Stimulated activated naive CD8-positive, alpha-beta T cell treated with anti-CD3 and anti-CD28 coated beads, Interleukin-15, amount 100 ng/mL, for 72 hours (primary cell): Measurements from ENCODE around the gene PSD4.

Experiments used
- ATAC-seq: fragments of 150-1000 bp; cut with Tn5 transposase; 2 replicates; pipeline ENCODE4 v1.10.0; 2021; ENCODE audit warnings: mild to moderate bottlenecking, moderate library complexity
- DNase-seq, 2 donors: peaks; one replicate each; pipeline ENCODE4 v3.0.0; 2021 to 2022
- H3K27ac Mint-ChIP-seq, 2 donors: one replicate each; pipeline ENCODE4 v1.8.0; 2022; ENCODE audit warnings: mild to moderate bottlenecking in 2 of 2, mixed read lengths in 2 of 2, moderate library complexity in 2 of 2
- H3K27me3 Mint-ChIP-seq: one replicate; pipeline ENCODE4 v1.8.0; 2022; ENCODE audit warnings: mixed read lengths
- H3K4me1 Mint-ChIP-seq: one replicate; pipeline ENCODE4 v1.8.0; 2022; ENCODE audit warnings: mild to moderate bottlenecking, mixed read lengths
- H3K4me3 Mint-ChIP-seq, 2 donors: one replicate each; pipeline ENCODE4 v1.8.0; 2022; ENCODE audit warnings: mild to moderate bottlenecking in 2 of 2, mixed read lengths in 2 of 2, moderate library complexity in 1 of 2
- H3K9me3 Mint-ChIP-seq, 2 donors: one replicate each; pipeline ENCODE4 v1.8.0; 2022; ENCODE audit warnings: mixed read lengths in 2 of 2

The PSD4 gene

GRCh38 chr2:113236367-113237159, 62.8 kb downstream of the PSD4 start:
- no peaks in the 10 kb centered on the region for H3K9me3 Mint-ChIP-seq
- ATAC-seq (peak; percentile 1), DNase-seq (no peak)
- peak overlapping the region in 1 of 2 donors; percentile 29 for H3K27ac Mint-ChIP-seq
- H3K4me3 Mint-ChIP-seq, result peak overlapping the region in 1 of 2 donors; percentile 67
- H3K4me1 Mint-ChIP-seq, result peaks cover 29% of the 10 kb centered on the region
- H3K27me3 Mint-ChIP-seq, result no peaks in the 10 kb centered on the region

DNA sequence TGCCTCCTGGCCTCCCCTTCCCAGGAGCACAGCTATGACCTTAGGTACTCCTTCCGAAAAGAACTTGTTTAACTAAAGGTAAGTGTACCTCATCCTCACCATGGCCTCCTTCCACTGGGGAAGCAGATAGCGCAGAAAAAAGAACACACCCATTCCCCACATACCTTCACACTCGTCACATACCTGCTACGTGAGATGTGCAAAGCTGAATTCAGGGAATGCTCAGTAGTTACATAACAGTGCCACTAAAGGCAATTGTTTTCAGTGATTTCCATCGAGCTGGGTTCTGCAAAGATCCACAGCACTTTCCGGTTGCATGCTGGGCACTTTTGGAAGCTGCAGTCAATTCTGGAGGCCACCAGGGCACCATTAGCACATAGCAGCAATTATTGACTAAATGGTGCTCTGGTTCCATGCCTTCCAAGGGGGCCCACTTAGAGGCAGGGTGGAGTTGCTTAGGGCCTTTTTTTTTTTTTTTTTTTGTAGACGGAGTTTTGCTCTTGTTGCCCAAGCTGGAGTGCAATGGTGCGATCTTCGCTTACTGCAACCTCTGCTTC, 63.9 kb downstream of the PSD4 start:
- H3K27ac Mint-ChIP-seq, result peak overlapping the region in 1 of 2 donors; percentile 71

DNA sequence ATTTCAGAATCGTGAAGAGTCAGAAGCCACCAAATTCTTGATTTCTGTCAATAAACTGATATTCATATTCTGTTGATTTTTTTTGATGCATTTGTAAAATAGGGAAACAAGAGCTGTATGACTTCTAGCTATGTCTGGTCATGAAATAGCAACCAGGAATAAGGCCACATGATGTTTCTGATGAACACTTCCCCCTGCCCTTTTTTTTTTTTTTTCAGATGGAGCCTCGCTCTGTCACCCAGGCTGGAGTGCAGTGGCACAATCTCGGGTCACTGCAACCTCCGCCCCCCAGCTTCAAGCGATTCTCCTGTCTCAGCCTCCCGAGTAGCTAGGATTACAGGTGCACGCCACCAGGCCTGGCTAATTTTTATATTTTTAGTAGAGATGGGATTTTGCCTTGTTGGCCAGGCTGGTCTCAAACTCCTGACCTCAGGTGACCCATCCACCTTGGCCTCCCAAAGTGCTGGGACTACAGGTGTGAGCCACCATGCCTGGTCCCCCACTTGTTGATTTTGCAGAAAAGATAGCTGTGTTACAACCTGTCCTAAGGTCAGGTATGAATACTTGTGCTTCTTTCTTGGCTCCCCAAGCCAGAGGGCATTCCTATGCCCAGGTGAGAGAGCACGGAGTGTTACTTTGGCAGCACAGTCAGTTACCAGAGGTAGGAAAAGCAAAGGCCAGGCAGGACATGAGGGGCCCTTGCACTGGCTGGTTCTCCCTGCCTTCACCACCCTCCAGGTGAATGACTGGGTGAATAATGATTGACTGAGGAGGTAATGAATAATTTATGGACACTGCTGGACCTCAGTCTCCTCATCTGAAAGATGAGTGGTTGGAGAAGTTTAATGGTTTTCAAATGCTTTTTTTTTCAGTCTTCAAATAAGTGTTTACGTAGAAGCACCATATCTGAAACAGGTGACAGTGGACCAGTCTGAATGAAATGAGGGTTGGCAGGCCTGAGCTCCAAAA, 65.4 kb downstream of the PSD4 start:
- H3K27ac Mint-ChIP-seq, result no peak overlapping the region
- no peak overlapping the region for H3K4me3 Mint-ChIP-seq
- H3K27me3 Mint-ChIP-seq, result no peaks in the 10 kb centered on the region
- peaks cover 18% of the 10 kb centered on the region for H3K4me1 Mint-ChIP-seq
- H3K9me3 Mint-ChIP-seq, result no peaks in the 10 kb centered on the region
- no peak for ATAC-seq
- no peak for DNase-seq

More for the DNA sequence above, 63.9 kb downstream of the PSD4 start:
- DNase-seq (no peak), ATAC-seq (no peak)
- Mint-ChIP-seq H3K27me3 (no peaks in the 10 kb centered on the region), H3K4me3 (peak overlapping the region in 1 of 2 donors; percentile 67), H3K4me1 (peaks cover 24% of the 10 kb centered on the region), H3K9me3 (no peaks in the 10 kb centered on the region)

GRCh38 chr2:113240150-113240914, 66.6 kb downstream of the PSD4 start:
- ATAC-seq, result peak; percentile 35
- no peaks in the 10 kb centered on the region for H3K9me3 Mint-ChIP-seq

GRCh38 chr2:113240915-113241911, 67.4 kb downstream of the PSD4 start:
- peak in 1 of 2 donors; percentile 45 for DNase-seq
- Mint-ChIP-seq H3K9me3 (no peaks in the 10 kb centered on the region), H3K4me1 (peaks cover 16% of the 10 kb centered on the region), H3K4me3 (no peak overlapping the region), H3K27ac (peak overlapping the region in 1 of 2 donors; percentile 6), H3K27me3 (no peaks in the 10 kb centered on the region)
- ATAC-seq, result peak; percentile 86

More at GRCh38 chr2:113240150-113240914, 66.6 kb downstream of the PSD4 start:
- no peak for DNase-seq
- no peak overlapping the region for H3K4me3 Mint-ChIP-seq
- H3K4me1 Mint-ChIP-seq, result peaks cover 16% of the 10 kb centered on the region
- no peaks in the 10 kb centered on the region for H3K27me3 Mint-ChIP-seq
- no peak overlapping the region for H3K27ac Mint-ChIP-seq

DNA sequence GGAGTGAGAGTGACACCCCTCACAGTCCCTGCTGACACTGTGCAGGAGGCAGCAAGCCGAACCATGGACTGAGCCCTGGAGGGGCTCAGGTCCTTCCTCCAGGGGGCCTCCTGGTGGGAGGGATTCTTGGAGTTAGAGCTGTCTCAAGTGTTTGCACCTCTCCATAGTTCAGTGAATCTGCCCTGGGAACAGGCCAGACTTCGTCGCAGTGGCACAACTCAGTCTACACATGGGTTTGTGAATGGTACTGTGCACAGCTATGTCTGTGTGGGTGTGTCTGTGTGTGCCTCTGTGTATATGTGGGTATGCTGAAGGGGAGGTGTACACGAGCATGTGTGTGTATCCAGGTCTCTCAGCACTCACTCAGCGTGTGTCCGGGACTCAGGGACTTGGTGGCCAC, 68.6 kb downstream of the PSD4 start:
- Mint-ChIP-seq H3K4me1 (peaks cover 16% of the 10 kb centered on the region), H3K27me3 (no peaks in the 10 kb centered on the region), H3K27ac (no peak overlapping the region), H3K4me3 (no peak overlapping the region), H3K9me3 (no peaks in the 10 kb centered on the region)
- ATAC-seq, result no peak
- DNase-seq, result no peak

DNA sequence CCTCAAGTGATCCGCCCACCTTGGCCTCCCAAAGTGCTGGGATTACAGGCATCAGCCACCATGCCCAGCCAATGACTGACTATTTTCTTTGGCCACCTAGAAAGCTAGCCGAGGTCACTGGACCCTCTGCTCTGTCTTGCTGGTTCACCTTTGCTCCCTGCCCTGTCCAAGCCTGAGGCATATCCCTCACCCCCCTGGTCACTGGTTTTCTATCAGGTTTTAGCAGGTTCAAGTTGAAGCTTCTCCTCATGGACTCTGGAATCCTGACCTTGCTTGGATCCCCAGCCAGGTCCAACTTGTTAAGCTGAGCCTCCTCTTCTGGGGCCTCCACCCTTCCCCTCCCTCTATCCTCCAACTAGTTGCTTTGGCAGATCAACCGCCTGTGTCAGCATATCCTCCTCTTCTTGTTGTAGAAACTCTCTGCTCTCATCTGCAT, 71.5 kb downstream of the PSD4 start:
- Mint-ChIP-seq H3K9me3 (no peaks in the 10 kb centered on the region), H3K4me3 (no peak overlapping the region), H3K27me3 (no peaks in the 10 kb centered on the region), H3K4me1 (peaks cover 24% of the 10 kb centered on the region), H3K27ac (no peak overlapping the region)
- DNase-seq (no peak), ATAC-seq (no peak)

DNA sequence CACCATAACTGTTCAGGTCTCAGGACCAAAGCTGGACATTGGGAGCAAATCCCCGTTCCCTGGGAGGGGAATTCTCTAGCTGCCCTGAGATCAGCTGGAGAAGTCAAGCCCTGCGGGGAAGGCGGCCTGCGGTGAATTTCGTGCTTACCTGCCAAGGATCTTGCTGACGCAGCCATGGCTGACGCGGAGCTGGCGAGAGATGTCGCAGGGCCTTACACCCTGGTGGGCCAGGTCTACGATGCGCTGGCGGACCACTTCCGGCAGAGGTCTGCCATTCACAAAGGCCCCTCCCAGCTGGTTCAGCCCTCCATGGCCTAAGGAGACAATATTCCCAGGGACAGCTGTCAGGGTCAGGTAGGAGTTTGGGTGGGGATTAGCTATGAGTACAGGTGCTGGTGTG, 72.8 kb downstream of the PSD4 start:
- Mint-ChIP-seq H3K27me3 (no peaks in the 10 kb centered on the region), H3K4me1 (peaks cover 24% of the 10 kb centered on the region), H3K9me3 (no peaks in the 10 kb centered on the region), H3K4me3 (no peak overlapping the region), H3K27ac (no peak overlapping the region)
- ATAC-seq (no peak), DNase-seq (no peak)

DNA sequence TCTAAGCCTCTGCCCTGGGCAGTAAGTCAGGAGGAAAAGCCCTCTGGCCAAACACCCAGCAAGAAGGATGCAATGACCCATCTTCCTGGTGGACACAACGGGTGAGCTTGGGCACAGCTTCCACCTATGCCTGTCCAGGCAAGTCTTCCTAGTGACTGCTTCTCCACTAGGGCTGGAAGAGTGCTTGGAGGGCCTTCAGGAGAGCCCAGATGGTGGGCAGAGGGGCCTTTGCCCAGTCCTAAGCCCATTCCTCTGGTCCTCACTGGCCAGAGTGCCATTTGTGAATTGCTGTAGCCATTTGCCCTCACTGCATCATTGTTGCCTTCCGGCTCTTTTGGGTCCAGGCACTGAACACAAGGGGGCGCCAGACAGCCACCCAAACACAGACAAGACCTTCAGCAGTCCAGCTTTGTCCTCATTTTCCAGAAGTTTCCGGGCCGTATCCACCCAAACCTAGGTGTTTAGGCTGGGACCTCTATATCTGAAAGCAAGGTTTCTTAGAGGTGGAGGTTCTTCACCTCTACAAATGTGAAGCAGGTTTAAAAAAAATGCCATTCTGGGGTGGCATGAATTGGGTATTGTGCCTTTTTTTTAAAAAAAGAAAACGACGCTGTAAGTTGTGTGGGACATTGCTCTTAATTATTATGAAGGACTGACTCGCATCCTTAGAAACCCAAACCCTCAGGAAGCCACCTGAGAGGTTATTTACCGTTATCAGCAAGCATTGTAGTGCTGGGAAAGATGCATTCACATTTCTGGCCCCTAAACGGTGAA, 75.4 kb downstream of the PSD4 start:
- DNase-seq (peak; percentile 72 to 74), ATAC-seq (peak; percentile 58)
- Mint-ChIP-seq H3K27me3 (no peaks in the 10 kb centered on the region), H3K4me3 (no peak overlapping the region), H3K4me1 (peaks cover 48% of the 10 kb centered on the region), H3K27ac (no peak overlapping the region), H3K9me3 (no peaks in the 10 kb centered on the region)

DNA sequence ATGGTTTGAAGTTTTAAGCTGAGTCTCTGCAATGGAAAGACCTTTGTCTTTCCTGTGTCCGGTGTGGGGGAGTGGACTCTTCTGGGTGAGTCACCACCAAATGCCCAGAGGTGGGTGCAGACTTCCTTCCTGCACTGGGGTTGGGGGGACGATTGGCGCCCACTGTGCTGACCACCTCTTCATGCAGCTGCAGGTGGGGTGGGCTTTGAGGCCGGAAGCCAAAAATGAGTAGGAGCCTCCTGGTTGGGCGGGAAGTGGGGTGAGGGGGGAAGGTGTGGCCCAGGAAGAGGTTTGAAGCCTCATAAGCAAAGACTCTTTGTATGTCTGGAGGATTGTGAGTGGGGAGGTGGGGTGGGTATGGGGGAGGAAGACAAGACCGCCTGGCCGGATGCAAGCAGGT, 77.3 kb downstream of the PSD4 start:
- DNase-seq (peak; percentile 21 to 47), ATAC-seq (peak; percentile 76)
- Mint-ChIP-seq H3K4me1 (peaks cover 65% of the 10 kb centered on the region), H3K4me3 (peak overlapping the region in 1 of 2 donors; percentile 45), H3K27ac (peak overlapping the region; percentile 36 to 55), H3K27me3 (no peaks in the 10 kb centered on the region), H3K9me3 (no peaks in the 10 kb centered on the region)

DNA sequence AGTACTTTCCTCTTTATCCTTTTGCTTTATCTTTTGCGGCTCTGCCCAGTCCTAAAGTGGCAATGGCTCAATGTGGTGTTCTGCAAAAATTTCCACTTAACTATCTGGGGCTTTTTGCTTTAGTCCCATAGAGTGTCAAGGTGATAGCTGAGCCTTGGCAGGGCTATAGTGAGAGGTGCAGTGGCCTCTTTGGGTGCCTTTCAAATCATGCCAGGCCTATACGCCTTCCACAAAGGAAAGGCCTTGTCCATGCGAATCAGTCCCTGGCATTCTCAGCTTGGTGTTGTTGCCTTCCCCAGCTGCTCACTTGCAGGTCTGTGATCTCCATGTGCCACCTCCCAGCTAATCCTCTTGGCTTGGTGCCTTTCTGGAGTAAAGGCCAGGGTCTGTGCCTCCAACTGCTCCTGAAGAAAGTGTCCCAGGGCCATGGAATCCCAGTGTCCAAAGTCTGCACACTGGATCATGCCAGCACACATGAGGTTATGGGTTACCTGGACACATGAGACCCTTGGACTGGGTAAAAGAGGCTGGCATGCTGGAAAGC, 78.3 kb downstream of the PSD4 start:
- Mint-ChIP-seq H3K4me1 (peaks cover 70% of the 10 kb centered on the region), H3K27me3 (no peaks in the 10 kb centered on the region), H3K9me3 (no peaks in the 10 kb centered on the region), H3K4me3 (peak overlapping the region in 1 of 2 donors; percentile 20), H3K27ac (no peak overlapping the region)
- no peak for DNase-seq
- ATAC-seq, result no peak

DNA sequence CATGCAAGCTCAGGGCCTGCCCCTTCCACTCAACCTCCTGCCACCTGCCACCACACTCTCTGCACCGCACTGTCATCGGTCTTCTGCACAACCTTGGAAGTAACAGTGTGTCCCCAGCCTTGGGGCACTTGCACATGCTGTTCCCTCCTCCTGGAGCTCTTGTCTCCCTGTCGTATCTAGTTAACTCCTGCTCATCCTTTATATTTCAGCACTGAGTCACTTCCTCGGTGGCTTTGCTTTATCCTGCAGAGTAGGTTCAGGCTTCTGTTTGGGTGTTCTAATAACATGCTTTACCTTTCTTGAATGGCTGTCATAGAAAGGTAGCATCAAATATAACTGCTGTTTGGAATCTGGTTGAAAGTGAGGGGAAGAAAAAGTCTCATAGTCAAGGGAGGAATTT, 79.7 kb downstream of the PSD4 start:
- H3K27me3 Mint-ChIP-seq, result no peaks in the 10 kb centered on the region
- H3K4me3 Mint-ChIP-seq, result no peak overlapping the region
- ATAC-seq (no peak), DNase-seq (no peak)
- H3K4me1 Mint-ChIP-seq, result peaks cover 74% of the 10 kb centered on the region
- H3K27ac Mint-ChIP-seq, result no peak overlapping the region
- no peaks in the 10 kb centered on the region for H3K9me3 Mint-ChIP-seq
